GM18868 (cell line): ENCODE results near the gene CYP51A1.
"Not testable (repeated sequence)": the region's sequence is repeated elsewhere in the genome, so short reads cannot be mapped to it uniquely, and the experiment has no call there.

ENCODE experiments used
- ATAC-seq: cut with Tn5 transposase; IDR thresholded peaks from one replicate; pipeline ENCODE4 v1.9.1; 2021; ENCODE audit warnings: mild to moderate bottlenecking, moderate library complexity; ENCODE audit not compliant: unreplicated experiment

The CYP51A1 gene

DNA sequence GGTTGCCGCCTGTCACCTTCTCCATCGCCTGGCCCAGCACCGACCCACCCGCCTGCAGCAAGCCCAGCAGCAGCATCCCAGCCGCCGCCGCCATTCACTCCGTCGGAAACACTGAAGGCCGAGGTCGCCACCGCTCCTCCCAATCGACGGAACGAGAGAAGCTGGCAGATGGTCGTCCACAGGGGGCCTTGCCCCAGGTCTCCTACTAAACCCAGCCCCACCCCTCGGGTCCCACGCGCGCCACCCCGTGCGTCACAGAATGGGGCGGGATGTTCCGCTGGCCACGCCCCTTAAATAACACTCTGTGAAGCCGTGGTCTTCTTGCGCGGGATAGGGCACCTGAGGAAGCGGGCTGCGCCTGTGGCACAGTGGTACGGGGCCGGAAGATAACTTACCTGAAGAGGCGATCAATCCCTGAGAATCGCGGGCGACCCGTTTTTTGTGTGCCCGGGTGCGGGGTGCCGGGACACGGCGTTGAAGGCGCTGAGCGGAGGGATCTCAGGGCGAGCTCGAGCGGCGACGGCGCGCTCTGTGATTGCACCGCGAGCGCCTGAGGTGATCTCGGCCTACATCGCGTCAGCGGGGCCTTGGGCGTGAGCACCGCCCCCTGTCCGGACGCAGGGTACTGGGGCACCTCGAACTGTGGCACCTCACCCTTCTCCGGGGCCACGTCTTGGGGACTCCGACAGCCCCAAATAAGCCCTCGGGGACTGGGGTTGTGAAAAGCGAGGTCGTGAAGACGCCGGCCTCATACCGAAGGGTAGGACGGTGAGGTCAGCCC is at the start of gene CYP51A1:
TSS of gene CYP51A1 (minus strand) at position 207 of the 781 bp plus-strand sequence. CDS start at position 94, 113 bp downstream.
- ATAC-seq = peak; percentile 87

DNA sequence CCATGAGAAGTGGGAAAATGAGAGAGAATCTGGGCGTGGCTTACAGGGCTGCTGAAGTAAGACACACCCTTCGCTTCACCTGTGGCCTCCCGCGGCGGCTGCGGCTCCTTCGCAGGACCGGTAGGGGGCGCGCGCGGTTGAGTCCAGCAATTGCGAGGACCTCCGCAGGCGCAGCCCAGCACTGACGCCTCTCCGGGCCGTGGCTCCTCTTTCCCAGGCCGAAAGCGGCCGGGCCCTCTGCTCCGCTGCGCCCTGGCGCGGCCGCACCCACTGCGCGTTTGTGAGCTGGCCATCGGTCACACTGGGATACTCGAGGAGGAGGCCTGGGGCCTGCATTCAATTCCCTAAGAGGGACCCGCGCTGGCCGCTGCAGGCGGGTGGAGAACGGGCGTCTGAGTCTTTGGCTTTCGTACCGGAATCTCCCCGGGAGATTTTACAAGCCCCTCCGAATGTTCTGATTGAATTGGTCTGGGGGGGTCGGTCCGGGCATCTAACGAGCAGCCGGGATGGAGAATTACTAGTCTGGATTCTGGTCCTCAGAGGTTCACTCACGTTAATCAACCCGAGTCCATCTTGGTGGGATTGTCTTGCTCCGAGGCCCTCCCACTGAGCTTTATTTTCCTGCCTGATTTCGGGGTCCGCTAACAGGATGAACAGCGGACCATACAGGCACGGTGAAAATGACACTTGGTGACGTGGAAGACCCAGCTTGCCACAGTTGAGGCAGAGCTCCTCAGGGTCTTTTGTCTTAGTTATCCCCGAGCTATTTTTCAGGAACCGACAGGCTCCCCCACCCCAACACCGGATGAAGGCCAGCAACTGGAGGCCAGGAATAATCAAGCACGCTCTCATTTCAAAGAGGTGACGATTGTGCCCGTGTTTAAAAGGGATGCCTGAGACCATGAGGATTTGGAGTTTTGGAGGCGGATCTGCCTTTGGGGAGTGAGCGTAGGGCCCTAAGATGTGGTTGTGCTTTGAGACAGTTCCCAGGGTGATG is 44.9 kb upstream of the CYP51A1 start, which contains the start of gene LRRD1:
TSS of gene LRRD1 (minus strand) at position 215 of the 997 bp plus-strand sequence. CDS start 13,940 bp downstream, outside the sequence.
- peak; percentile 99 for ATAC-seq

DNA sequence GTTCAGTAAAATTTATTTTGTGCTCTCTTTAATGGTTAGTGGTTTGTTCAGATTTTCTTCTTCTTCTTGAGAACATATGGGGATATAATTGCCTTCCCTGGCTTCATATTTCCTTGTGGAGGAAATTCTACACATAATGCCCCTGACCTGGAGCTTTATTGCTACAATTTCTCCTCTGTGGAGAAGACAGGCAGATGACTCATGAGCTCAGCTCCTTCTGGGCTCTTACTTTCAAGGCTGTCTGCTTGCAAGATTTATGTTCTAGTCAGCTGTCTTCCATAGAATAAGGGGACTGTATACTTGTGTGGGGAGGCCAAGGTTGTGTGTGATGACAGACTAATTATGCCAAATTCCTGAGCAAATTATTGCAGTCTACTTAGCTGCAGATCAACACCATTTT is 43.1 kb upstream of the CYP51A1 start:
- no peak for ATAC-seq

DNA sequence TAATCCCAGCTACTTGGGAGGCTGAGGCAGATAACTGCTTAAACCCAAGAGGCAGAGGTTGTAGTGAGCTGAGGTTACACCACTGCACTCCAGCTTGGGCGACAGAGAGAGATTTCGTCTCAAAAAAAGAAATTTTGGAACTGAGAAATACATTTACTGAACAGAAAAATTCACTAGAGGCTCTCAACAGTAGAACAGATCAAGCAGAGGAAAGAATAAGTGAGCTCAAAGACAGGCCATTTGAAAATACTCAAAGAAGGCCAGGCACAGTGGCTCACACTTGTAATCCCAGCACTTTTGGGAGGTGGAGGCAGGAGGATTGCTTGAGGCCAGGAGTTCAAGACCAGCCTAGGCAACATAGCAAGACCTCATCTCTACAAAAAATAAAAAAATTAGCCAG is 35.3 kb upstream of the CYP51A1 start:
- ATAC-seq = not testable (repeated sequence)

DNA sequence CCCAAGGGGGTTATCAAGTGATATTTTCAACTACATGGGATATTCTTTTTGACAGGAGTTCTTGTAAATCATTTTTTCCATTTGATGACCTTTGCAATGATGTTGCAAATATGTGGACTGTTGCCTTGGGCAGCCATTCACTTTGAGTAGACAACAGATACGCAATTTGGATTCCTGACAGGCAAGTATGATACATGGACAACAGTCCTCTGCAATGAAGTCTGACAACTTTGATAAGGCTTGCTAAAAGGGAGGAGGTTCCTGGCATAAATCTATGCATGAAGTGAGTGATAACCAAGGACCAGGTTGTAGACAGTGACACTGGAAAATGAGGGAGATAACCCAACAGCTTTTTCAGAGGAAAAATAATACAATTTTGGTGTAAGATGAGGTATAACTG is 27.0 kb upstream of the CYP51A1 start:
- no peak for ATAC-seq

DNA sequence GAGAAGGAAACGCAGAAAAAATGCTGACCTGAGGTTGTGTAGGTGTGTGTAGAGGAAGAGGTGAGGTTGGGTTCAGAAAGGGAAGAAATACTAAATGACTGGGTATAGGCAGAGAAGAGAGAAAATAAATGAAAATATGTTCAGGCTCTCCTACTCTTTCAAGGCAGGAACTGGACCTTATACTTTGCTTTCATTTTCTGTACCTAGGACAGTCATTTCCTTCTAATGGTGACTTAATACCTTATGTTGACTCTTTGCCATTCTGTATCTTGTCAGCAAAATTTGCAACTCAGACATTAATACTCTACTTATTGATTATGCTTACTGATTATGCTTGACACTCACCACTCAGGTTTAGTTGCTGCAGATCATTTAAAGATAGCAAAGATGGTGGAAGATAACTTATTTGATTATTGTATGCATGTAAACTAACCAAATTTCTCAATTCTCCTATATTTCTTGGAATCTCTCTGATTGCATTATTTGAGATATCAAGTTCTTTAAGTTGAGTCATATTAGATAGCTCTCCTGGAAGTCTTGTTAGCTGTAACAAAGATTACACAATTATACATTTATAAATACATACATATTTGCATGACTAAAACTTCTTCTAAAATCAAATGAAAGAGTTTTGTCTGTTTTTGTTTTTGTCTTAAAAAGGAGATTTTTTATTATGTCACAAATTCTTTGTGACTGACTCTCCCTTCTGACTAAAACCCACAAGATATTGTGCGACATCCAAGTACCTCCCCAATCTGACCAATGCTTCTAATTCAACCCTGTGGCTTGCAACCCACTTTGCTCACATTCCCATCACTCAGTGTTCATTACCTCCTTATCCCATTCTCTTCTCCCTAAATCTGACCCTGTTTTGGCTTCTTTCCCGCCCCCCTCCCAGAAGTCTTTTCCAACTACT is 24.6 kb upstream of the CYP51A1 start:
- peak; percentile 84 for ATAC-seq

DNA sequence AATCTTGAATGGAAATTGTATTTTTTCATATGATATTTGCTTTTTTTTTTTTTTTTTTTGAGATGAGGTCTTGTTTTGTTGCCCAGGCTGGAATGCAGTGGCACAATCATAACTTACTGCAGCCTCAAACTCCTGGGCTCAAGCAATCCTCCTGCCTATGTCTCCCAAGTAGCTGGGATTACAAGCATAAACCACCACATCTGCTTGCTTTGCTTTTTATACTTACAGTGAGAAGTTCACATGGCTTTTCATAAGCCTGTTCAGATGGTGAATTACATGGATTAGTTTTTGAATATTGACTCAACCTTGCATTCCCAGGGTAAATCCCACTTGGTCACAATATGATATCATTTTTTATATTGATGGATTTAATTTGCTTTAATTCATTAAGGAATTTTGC is 22.7 kb upstream of the CYP51A1 start:
- no peak for ATAC-seq

DNA sequence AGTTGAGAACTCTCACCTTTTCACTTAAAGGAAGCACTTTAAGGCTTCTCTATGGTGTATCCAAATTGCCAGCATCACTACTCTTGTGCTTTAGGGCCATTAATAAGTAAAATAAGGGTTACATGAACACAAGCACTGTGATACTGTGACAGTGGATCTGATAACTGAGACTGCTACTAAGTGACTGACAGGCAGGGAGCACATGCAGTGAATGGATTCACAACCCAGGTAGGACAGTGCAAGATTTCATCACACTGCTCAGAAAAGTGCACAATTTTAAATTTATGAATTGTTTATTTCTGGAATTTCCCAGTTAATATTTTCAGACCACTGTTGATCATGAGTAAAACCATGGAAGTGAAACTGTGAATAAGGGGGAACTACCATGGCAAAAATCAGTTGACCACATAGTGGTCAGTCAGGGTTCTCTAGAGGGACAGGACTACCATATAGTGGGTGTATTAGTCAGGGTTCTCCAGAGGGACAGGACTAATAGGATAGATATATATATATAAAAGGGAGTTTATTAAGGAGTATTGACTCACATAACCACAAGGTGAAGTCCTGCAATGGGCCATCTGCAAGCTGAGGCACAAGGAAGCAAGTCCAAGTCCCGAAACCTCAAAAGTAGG is 20.9 kb upstream of the CYP51A1 start:
- ATAC-seq = no peak

DNA sequence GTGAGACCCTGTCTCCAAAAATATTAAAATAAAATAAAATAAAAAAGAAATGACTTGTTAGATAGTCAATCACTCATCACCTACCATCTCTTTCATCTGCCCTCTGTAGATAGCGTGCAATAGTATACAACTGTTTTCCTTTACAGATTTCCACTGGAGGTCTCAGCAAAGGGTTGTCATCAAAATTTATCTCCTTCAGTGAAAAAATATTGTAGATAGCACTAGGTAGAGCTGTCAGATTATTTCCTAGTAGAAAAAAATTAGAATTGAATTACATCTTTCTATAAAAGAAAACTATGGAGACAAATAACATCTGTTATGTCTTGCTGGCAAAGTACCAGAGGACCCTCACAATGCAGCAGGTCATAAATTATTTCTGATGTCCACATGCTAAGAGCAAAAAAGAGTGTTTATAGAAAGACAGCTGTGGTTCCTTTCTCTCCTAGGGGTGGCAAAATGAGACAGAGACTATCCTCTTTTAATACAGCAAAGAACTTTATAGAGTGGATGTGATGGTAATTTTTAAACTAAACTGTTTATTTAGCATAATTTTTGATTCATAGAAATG is 16.3 kb upstream of the CYP51A1 start:
- ATAC-seq = no peak

DNA sequence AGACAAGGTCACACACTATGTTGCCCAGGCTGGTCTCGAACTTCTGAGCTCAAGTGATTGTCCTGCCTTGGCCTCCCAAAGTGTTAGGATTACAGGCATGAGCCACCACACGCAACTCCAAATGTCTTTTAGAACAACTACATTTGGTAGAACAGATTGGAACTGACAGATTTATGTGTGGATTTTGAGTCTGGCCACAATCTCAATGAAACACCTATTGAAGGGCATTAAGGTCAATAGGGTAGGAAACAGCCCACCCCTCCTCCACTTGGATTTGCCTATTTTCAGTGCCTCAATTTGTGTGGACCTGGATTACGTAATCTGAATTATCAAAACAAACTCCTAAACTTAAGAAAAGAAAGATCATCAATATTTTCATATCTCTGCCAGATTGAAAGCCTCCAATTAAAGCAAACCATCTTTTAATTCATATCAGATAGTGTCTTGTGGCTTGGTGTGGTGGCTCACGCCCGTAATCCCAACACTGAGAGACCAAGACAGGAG is 15.5 kb upstream of the CYP51A1 start:
- ATAC-seq = no peak

DNA sequence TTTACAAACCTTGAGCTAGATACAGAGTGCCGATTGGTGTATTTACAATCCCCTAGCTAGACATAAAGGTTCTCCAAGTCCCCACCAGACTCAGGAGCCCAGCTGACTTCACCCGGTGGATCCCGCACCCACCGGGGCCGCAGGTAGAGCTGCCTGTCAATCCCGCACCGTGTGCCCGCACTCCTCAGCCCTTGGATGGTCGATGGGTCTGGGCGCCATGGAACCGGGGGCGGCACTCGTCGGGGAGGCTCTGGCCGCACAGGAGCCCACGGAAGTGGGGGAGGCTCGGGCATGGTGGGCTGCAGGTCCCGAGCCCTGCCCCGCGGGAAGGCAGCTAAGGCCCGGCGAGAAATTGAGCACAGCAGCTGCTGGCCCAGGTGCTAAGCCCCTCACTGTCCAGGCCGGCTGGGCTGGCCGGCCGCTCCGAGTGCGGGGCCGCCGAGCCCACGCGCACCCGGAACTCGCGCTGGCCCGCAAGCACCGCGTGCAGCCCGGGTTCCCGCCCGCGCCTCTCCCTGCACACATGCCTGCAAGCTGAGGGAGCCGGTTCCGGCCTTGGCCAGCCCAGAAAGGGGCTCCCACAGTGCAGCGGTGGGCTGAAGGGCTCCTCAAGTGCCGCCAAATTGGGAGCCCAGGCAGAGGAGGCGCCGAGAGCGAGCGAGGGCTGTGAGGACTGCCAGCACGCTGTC is 9.1 kb upstream of the CYP51A1 start:
- ATAC-seq = not testable (repeated sequence)

DNA sequence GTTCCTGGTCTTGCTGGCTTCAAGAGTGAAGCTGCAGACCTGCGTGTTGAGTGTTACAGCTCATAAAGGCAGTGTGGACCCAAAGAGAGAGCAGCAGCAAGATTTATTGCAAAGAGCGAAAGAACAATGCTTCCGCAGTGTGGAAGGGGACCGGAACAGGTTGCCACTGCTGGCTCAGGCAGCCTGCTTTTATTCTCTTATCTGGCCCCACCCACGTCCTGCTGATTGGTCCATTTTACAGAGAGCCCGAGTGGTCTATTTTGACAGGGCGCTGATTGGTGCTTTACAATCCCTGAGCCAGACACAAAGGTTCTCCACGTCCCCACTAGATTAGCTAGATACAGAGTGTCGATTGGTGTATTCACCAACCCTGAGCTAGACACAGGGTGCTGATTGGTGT is 8.5 kb upstream of the CYP51A1 start:
- not testable (repeated sequence) for ATAC-seq

DNA sequence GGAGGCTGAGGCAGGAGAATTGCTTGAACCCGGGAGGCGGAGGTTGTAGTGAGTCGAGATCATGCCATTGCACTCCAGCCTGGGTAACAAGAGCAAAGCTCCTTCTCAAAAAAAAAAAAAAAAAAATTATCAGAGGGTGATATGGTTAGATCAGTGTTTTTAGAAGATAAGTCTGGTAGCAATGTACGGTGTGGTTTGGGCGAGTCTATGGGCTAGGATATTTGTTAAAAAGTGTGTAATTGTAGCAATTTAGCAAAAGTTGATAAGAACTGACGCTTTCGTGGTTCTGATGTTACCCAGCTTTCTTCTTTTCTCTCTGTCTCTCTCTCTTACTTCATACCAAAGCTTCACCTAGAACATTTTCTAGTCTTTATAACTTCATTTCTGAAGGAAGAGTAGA is 6.9 kb upstream of the CYP51A1 start:
- no peak for ATAC-seq

DNA sequence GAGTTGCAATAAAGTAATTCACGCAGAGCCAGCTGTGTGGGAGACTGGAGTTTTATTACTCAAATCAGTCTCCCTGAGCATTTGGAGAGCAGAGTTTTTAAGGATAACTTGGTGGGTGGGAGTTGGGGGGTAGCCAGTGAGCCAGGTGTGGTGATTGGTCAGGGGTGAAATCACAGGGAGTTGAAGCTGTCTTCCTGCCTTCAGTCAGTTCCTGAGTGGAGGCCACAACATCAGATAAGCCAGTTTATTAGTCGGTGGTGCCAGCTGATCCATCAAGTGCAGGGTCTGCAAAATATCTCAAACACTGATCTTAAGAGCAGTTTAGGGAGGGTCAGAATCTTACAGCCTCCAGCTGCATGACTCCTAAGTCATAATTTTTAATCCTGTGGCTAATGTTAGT is 3.3 kb upstream of the CYP51A1 start:
- no peak for ATAC-seq

DNA sequence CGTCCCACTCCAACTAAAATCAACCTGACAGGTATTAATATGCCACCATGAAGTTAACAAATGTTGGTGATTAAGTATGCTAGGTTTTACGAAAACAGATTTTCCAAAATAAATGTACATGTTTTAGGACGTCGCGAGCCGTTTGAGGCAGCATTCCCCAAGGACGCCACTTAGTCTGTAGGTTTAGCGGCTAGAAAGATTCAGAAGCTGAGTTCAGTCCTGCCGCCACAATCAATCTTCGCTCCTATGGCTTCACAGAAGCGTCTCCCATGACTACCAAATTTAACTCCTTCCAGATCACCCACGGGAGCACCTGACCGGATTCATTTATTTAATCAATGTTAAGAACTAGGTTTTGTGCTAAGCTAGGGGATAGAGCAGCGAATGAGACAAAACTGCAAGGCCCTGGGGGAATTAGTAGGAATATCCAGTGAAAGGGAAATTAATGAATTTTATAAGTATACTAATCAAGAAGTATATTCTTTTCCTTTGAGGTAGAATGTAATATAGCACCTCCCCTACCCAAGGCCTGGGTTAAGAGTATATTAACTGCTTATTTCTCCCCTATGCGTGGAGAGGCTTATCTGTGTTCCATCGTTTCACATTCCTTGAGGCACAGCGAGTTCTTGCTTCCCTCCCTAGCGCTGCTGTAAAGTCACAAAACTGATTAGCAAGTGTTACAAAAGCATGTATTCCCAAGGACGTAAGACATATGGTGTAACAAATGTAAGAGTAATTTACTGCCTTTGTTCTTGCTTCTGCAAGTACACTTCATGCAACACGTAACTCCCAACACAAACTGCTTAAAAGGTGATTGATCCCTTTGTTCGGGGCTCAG is 994 bp upstream of the CYP51A1 start:
- no peak for ATAC-seq

DNA sequence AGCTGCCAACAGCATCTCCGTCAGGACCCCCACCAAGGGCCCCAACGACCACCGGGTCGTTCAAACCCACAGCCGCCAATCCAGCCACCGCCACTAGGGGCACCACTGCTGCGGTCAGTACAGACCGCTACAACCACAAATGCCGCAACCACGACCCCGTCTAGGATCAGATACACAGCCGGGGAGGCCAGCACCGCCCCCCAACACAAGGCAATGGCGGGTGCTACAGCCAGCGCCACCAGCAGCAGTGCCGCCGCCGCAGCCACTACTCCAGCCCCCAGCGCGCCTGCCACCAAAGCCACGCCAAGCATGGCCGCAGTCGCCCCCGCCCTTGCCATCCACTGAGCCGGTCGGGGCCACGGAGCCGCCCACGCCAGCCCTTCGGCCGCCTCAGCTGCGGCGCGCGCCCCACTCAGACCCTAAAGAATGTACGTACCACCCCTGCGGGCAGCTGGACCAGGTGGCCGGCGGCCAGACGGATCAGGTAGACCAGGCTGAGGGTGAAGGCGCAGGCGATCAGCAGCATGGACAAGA is 473 bp downstream of the CYP51A1 start:
- peak; percentile 27 for ATAC-seq

DNA sequence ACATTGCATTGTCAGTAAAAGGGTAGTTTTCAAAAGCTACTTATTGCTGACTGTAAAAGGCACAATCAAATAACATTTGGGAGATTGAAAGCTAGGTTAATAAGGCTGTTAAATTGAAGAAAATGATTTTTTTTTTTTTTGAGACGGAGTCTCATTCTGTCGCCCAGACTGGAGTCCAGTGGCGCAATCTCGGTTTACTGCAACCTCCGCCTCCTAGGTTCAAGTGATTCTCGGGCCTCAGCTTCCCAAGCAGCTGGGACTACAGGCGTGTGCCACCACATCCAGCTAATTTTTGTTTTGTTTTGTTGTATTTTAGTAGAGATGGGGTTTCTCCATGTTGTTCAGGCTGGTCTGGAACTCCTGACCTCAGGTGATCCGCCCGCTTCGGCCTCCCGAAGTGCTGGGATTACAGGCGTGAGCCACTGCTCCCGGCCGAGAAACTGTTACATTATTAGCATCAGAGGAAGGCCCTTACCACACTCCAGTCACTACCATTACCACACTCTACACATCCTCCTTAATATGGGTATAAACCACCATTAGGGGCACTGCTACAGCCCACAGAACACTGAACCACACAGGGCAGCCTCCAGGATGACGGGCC is 1.0 kb downstream of the CYP51A1 start:
- peak; percentile 19 for ATAC-seq
